OCI-LY1 (cell line): ENCODE measurements around the gene C19orf25.

Experiments
- H2AFZ ChIP-seq: fragments of 200-600 bp; sonication (generic), shearing (Covaris generic); 2 replicates; pipeline ENCODE4 v1.6.0; 2014; ENCODE audit warnings: antibody characterized with exemption, mild to moderate bottlenecking, low read length
- H3F3A ChIP-seq: fragments of 200-600 bp; sonication (generic), shearing (Covaris generic); 2 replicates; pipeline ENCODE4 v1.6.0; 2014; ENCODE audit warnings: mild to moderate bottlenecking, antibody characterized with exemption, low read length, moderate library complexity; ENCODE audit not compliant: insufficient read depth
- H3K27ac ChIP-seq: fragments of 200-600 bp; sonication (generic); 2 replicates; pipeline ENCODE4 v1.5.1; 2014; ENCODE audit warnings: low read length, mixed run types, mild to moderate bottlenecking, low read depth; ENCODE audit not compliant: poor library complexity, severe bottlenecking
- H3K27me3 ChIP-seq: fragments of 200-600 bp; sonication (generic); 2 replicates; pipeline ENCODE4 v1.6.0; 2014; ENCODE audit warnings: antibody characterized with exemption, mild to moderate bottlenecking, low read length, moderate library complexity; ENCODE audit not compliant: insufficient read depth
- H3K36me3 ChIP-seq: fragments of 200-600 bp; sonication (generic); 2 replicates; pipeline ENCODE4 v1.6.1; 2014; ENCODE audit warnings: mild to moderate bottlenecking, antibody characterized with exemption, low read length, moderate library complexity, mixed read lengths; ENCODE audit not compliant: insufficient read depth
- H3K4me1 ChIP-seq: fragments of 200-600 bp; sonication (generic); 2 replicates; pipeline ENCODE4 v1.5.1; 2014; ENCODE audit warnings: mild to moderate bottlenecking, low read length, moderate library complexity; ENCODE audit not compliant: insufficient read depth, severe bottlenecking
- H3K4me2 ChIP-seq: fragments of 200-600 bp; sonication (generic), shearing (Covaris generic); 2 replicates; pipeline ENCODE4 v1.6.1; 2014; ENCODE audit warnings: low read length
- H3K4me3 ChIP-seq: fragments of 200-600 bp; sonication (generic); 2 replicates; pipeline ENCODE4 v1.5.1; 2014; ENCODE audit warnings: low read length, low read depth, mild to moderate bottlenecking, mixed read lengths; ENCODE audit not compliant: poor library complexity, severe bottlenecking
- H3K79me2 ChIP-seq: fragments of 200-600 bp; shearing (Covaris generic); 2 replicates; pipeline ENCODE4 v1.6.1; 2016; ENCODE audit warnings: mixed run types, low read length, mixed read lengths; ENCODE audit not compliant: insufficient read depth
- H3K9ac ChIP-seq: fragments of 200-600 bp; sonication (generic), shearing (Covaris generic); 2 replicates; pipeline ENCODE4 v1.6.1; 2014; ENCODE audit warnings: mild to moderate bottlenecking, low read length, mixed read lengths
- H3K9me2 ChIP-seq: fragments of 200-600 bp; sonication (generic), shearing (Covaris generic); 2 replicates; pipeline ENCODE4 v1.6.1; 2014; ENCODE audit warnings: low read depth, mild to moderate bottlenecking, low read length, mixed read lengths
- H3K9me3 ChIP-seq: fragments of 200-600 bp; shearing (Covaris generic); 2 replicates; pipeline ENCODE4 v1.6.1; 2014; ENCODE audit warnings: low read length, mixed read lengths
- H4K20me1 ChIP-seq: fragments of 200-600 bp; sonication (generic), shearing (Covaris generic); 2 replicates; pipeline ENCODE4 v1.6.0; 2016; ENCODE audit warnings: mild to moderate bottlenecking, low read length; ENCODE audit not compliant: insufficient read depth
- CTCF ChIP-seq: fragments of 200-600 bp; sonication (generic), shearing (Covaris generic); IDR thresholded peaks from 2 replicates; pipeline ENCODE4 v1.5.1; 2017; ENCODE audit warnings: mild to moderate bottlenecking, antibody characterized with exemption, low read length, moderate library complexity, mixed read lengths
- EZH2 ChIP-seq: fragments of 200-600 bp; sonication (generic), shearing (Covaris generic); IDR thresholded peaks from 2 replicates; pipeline ENCODE4 v1.8.0; 2017; ENCODE audit warnings: borderline replicate concordance, mixed run types, mild to moderate bottlenecking, antibody characterized with exemption, low read length, moderate library complexity, mixed read lengths

Gene C19orf25

GRCh38 chr19:1425102-1425837 is 53.7 kb downstream of the C19orf25 start:
- H4K20me1 ChIP-seq = no peaks in the 10 kb centered on the region
- H3K36me3 ChIP-seq = peaks cover 98% of the 10 kb centered on the region
- no peaks in the 10 kb centered on the region for H3K9me2 ChIP-seq
- H3K4me2 ChIP-seq = no peak overlapping the region
- H3K79me2 ChIP-seq = no peaks in the 10 kb centered on the region
- no peaks in the 10 kb centered on the region for H3K27me3 ChIP-seq
- no peak overlapping the region for H2AFZ ChIP-seq
- H3K27ac ChIP-seq = no peak overlapping the region
- TF ChIP-seq CTCF = no peak
- no peak for TF ChIP-seq EZH2
- no peaks in the 10 kb centered on the region for H3K4me1 ChIP-seq
- H3K4me3 ChIP-seq = no peak overlapping the region
- H3F3A ChIP-seq = no peaks in the 10 kb centered on the region
- H3K9ac ChIP-seq = no peak overlapping the region
- H3K9me3 ChIP-seq = no peaks in the 10 kb centered on the region

GRCh38 chr19:1424192-1424955 is 54.6 kb downstream of the C19orf25 start:
- Histone ChIP-seq H3K9me3 (no peaks in the 10 kb centered on the region), H3K79me2 (no peaks in the 10 kb centered on the region), H3K4me2 (no peak overlapping the region), H3F3A (no peaks in the 10 kb centered on the region), H3K27ac (no peak overlapping the region), H3K4me3 (no peak overlapping the region), H3K36me3 (peaks cover 97% of the 10 kb centered on the region), H3K9me2 (no peaks in the 10 kb centered on the region), H3K27me3 (no peaks in the 10 kb centered on the region), H3K4me1 (no peaks in the 10 kb centered on the region), H4K20me1 (no peaks in the 10 kb centered on the region), H2AFZ (no peak overlapping the region), H3K9ac (no peak overlapping the region)
- TF ChIP-seq CTCF (no peak), EZH2 (no peak)

- H3F3A ChIP-seq = no peaks in the 10 kb centered on the region
- no peaks in the 10 kb centered on the region for H3K27me3 ChIP-seq
- no peak overlapping the region for H2AFZ ChIP-seq
- H3K79me2 ChIP-seq = peaks cover 5% of the 10 kb centered on the region
- no peak overlapping the region for H3K9ac ChIP-seq
- no peaks in the 10 kb centered on the region for H4K20me1 ChIP-seq
- H3K9me2 ChIP-seq = no peaks in the 10 kb centered on the region
- no peak overlapping the region for H3K4me2 ChIP-seq
- no peaks in the 10 kb centered on the region for H3K9me3 ChIP-seq
- H3K36me3 ChIP-seq = peaks cover 97% of the 10 kb centered on the region
- no peak overlapping the region for H3K4me3 ChIP-seq
- TF ChIP-seq EZH2 (no peak), CTCF (no peak)
- H3K27ac ChIP-seq = no peak overlapping the region
- no peaks in the 10 kb centered on the region for H3K4me1 ChIP-seq
These were observed 55.4 kb downstream of the C19orf25 start for GRCh38 chr19:1423436-1424191.
